ENCODE measurements around the gene RGS21.

DNA sequence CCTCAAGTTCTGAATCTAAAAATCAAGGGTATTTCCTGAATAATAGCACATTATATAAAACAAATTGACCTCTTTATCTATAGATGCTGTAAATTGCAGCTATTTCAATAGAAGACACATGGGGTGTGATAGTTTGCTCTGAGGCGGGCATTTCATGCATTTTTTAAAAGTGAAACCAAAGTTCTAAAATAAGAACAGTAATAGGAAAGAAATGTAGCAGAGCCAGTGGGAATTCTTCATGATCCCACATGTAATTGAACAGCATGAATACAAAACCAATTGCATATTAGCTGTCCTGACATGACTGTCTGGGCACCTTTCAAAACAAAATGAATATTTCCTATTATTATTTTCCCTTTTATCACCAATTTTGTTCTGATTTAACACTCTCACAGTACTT, 85.0 kb downstream of the RGS21 start:
- TF ChIP-seq CEBPB (IDR thresholded peaks at IDR 0.05; ENCODE audit: low read depth) (no peak), SP1 (IDR thresholded peaks at IDR 0.05; ENCODE audit: low read depth) (no peak), CTCF (IDR thresholded peaks at IDR 0.05 in 2 of 3, conservative IDR thresholded peaks at IDR 0.05 in 1 of 3; ENCODE audit: borderline replicate concordance in 1 of 3, insufficient read depth in 1 of 3, low read depth in 2 of 3, low read length in 2 of 3) (no peak), POLR2AphosphoS5 (IDR thresholded peaks at IDR 0.05; ENCODE audit: low read depth, low read length) (no peak)
- TF ChIP-seq, protein P1, sequence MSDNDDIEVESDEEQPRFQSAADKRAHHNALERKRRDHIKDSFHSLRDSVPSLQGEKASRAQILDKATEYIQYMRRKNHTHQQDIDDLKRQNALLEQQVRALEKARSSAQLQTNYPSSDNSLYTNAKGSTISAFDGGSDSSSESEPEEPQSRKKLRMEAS (IDR thresholded peaks at IDR 0.05) = no peak
